Measurements from ENCODE around the gene OR52M1. TPM values are rescaled to one million over a fixed set of nuclear protein-coding genes. Genes with fewer than 3 reads are reported as not detected.

The OR52M1 gene
- total RNA-seq, 1 donor: not detected

DNA sequence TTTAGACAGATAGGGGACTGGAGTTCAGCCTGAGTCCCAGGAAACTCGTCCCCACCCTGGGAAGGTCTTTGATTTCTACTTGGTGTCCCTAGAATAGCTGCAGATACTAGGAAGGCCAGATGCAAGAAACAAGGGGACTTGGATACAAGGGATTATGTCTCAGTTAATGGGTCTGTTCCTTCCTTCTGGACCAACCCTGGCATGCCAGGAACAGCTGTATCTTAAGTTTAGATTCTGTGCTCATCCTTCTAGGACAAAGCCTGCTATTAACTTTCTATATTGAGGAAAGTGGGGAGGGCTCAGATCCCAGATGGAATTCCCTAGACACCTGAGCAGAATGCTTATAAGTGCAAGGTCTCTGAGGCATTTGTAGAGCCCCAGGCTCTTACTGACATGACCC is 3.9 kb upstream of the OR52M1 start:
- H3K4me3 ChIP-seq (ENCODE audit: low read depth, low read length): no peak overlapping the region
- TF ChIP-seq, protein P1, sequence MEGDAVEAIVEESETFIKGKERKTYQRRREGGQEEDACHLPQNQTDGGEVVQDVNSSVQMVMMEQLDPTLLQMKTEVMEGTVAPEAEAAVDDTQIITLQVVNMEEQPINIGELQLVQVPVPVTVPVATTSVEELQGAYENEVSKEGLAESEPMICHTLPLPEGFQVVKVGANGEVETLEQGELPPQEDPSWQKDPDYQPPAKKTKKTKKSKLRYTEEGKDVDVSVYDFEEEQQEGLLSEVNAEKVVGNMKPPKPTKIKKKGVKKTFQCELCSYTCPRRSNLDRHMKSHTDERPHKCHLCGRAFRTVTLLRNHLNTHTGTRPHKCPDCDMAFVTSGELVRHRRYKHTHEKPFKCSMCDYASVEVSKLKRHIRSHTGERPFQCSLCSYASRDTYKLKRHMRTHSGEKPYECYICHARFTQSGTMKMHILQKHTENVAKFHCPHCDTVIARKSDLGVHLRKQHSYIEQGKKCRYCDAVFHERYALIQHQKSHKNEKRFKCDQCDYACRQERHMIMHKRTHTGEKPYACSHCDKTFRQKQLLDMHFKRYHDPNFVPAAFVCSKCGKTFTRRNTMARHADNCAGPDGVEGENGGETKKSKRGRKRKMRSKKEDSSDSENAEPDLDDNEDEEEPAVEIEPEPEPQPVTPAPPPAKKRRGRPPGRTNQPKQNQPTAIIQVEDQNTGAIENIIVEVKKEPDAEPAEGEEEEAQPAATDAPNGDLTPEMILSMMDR (IDR thresholded peaks at IDR 0.05; ENCODE audit: insufficient read depth, low read length): no peak
- DNase-seq (ENCODE audit: low read depth): no peak

DNA sequence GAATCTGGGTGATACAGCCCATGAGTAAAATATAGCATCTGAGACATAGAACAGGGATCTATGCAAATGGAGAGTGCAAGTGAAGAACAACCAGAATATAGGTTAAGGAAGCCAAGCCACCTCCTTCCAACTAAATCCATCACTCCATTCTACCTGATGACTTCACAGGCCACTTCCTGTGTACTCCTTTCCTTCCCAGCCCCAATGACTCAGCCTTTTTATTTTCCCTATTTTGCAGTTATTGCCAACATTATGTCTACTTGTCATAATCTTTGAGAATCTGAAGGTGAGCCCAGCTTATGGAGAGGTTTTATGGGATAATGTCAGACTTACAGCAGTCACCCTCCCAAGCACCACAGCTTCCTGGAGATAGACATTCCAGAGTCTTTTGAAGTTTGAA is 1.4 kb upstream of the OR52M1 start:
- no peak for DNase-seq (ENCODE audit: low read depth)
- H3K4me3 ChIP-seq (ENCODE audit: low read depth, low read length): no peak overlapping the region
- TF ChIP-seq, protein P1 (IDR thresholded peaks at IDR 0.05; ENCODE audit: insufficient read depth, low read length): no peak

DNA sequence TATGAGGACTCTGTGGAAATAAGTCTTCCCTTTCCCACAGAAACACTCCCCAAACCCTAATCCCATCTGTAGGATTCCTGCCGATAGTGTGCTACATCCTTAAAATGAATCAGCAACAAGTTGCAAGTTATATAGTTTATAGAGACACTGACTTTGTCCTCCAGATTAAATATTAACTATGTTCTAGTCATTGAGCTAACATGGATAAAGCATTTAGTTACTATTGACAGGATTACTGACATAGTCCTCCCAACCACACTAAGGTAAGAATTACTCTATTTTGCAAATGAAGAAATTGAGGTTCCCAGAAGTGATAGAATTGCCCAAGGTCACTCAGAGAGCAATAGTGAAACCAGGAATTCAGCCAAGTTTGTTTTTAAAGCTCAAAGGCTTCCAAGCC is 1.9 kb downstream of the OR52M1 start:
- DNase-seq (ENCODE audit: low read depth): no peak
- TF ChIP-seq, protein P1 (IDR thresholded peaks at IDR 0.05; ENCODE audit: insufficient read depth, low read length): no peak
- H3K4me3 ChIP-seq (ENCODE audit: low read depth, low read length): no peak overlapping the region

DNA sequence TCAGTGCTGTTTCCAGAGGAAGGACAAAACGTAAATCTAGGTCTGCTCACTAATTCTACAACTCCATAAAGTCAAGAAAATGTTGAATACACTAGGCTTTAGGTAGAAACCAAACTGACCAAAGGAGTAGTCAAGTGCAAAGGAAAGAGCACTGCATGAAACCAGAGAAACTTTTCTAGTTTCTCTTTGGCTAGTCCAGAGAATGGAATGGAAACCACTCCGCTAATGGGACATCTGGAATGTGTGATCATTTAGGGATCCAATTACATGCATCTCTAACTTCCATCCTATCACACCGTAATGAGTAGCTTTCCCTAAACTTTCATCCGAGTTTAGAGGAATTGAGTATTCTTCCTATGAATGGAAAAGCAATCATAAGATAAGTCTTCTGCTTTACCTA is 2.4 kb downstream of the OR52M1 start:
- TF ChIP-seq, protein P1 (IDR thresholded peaks at IDR 0.05; ENCODE audit: insufficient read depth, low read length): no peak
- DNase-seq (ENCODE audit: low read depth): no peak

DNA sequence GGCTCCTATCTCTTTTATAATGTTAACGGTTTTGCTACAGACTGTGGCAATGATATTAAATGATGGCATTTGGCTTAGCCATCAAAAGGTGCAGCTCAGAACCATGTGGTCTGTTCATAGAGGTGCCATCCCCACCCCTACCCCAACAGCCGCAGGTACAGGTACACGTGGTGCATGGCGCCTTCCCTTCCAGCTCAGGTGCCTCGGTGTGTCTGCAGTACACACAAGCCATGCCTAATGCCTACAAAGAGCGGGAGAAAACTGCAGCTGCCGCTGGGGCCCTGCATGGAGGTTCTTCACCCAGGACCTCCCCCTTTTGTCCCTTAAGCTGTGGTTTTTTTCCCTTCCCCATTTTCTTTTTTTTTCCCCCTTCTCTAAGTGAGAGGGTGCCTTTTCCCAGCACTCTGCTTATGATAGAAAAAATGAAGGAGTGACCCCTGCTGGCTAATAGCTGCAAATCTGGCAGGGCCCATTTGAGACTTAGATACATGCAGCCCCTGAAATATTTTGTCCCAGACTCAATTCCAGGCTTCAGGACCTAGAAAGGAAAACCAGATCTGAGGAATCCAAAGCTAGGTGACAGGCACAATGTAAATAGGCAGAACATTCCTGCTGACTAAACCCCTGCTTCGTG is 6.5 kb downstream of the OR52M1 start:
- TF ChIP-seq, protein P1 (IDR thresholded peaks at IDR 0.05; ENCODE audit: insufficient read depth, low read length): peak; percentile 26
- no peak overlapping the region for H3K4me3 ChIP-seq (ENCODE audit: low read depth, low read length)
- peak; percentile 12 for DNase-seq (ENCODE audit: low read depth)

More for the DNA sequence above, 2.4 kb downstream of the OR52M1 start:
- H3K4me3 ChIP-seq (ENCODE audit: low read depth, low read length): no peak overlapping the region

DNA sequence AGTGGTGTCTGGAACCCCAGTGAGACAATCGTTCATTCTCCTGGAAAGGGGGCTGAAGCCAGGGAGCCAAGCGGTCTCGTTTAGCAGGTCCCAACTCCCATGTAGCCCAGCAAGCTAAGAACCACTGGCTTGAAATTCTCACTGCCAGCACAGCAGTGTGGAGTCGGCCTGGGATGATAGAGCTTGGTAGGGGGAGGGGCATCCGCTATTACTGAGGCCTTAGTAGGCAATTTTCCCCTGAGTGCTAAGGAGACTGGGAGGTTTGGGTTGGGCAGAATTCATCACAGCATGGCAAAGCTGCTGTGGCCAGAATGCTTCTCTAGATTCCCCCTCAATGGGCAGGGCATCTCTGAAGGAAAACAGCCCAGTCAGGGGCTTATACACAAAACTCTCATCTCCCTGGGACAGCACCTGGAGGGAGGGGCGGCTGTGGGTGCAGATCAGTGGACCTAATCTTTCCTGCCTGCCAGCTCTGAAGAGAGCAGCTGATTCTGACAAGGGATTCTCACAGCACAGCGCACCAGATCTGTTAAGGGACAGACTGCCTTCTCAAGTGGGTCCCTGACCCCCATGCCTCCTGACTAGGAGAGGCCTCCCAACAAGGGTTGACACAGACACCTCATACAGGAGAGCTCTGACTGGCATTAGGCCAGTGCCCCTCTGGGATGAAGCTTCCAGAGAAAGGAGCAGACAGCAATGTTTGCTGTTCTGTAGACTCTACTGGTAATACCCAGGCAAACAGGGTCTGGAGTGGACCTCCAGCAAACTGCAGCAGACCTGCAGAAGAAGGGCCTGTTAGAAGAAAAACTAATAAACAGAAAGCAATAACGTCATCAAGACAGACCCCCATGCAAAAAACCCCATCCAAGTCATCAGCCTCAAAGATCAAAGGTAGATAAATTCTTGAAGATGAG is 14.8 kb downstream of the OR52M1 start:
- TF ChIP-seq, protein P1 (IDR thresholded peaks at IDR 0.05; ENCODE audit: insufficient read depth, low read length): no peak
- H3K4me3 ChIP-seq (ENCODE audit: low read depth, low read length): no peak overlapping the region
- no peak for DNase-seq (ENCODE audit: low read depth)

Measured in fibroblast of the aortic adventitia (primary cell).